SK-N-MC (cell line): ENCODE results near the gene TOX2.

Experiments
- EZH2 ChIP-seq: fragments of 200-600 bp; sonication (generic); IDR thresholded peaks from one replicate; pipeline ENCODE4 v1.6.1; 2017; ENCODE audit warnings: antibody characterized with exemption
- FOXP2 ChIP-seq: optimal IDR thresholded peaks from 2 replicates; pipeline ENCODE3; 2011; ENCODE audit warnings: mild to moderate bottlenecking, moderate library complexity; ENCODE audit not compliant: insufficient read depth; ENCODE audit errors: extremely low read length, control extremely low read depth
- POLR2AphosphoS5 ChIP-seq: IDR thresholded peaks from 2 replicates; pipeline ENCODE4 v1.6.1; 2012; ENCODE audit warnings: mild to moderate bottlenecking, low read depth, low read length, borderline replicate concordance

DNA sequence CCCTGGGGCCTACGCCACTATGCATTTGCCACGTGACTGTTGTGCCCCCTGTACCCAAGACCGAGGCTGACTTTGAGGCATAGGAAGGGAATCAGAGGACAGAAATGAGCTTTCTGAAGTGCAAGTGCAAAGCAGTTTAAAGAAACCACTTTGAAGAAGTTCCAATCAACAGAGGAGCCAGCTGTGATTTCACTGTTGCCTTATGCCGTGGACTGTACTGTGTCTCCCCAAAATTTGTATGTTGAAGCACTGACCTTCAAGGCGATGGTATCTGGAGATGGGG lies 161.2 kb downstream of the TOX2 start:
- TF ChIP-seq FOXP2 (no peak), EZH2 (no peak), POLR2AphosphoS5 (no peak)
